GM23338 (cell line): ENCODE measurements around the gene KRTAP4-9. TPM values are rescaled to one million over a fixed set of nuclear protein-coding genes. Genes with fewer than 3 reads are reported as not detected.

Experiments
- ATAC-seq: fragments of 200-7000 bp; cut with Tn5 transposase; 3 replicates; pipeline ENCODE4 v1.9.1; 2020
- DNase-seq: peaks from one replicate; pipeline ENCODE4 v3.0.0-alpha.2; 2015; ENCODE audit warnings: low spot score
- H2AFZ ChIP-seq: fragments of 200-600 bp; sonication (generic); 2 replicates; pipeline ENCODE4 v1.8.0; 2016; ENCODE audit warnings: antibody characterized with exemption, mild to moderate bottlenecking, moderate library complexity
- H3F3A ChIP-seq: fragments of 200-600 bp; sonication (generic); replicated peaks from 2 replicates; pipeline ENCODE4 v1.8.0; 2017; ENCODE audit warnings: antibody characterized with exemption, mixed run types, low read depth
- H3K27ac ChIP-seq: fragments of 200-600 bp; sonication (generic); 2 replicates; pipeline ENCODE4 v1.6.1; 2016; ENCODE audit warnings: low read depth
- H3K27me3 ChIP-seq: fragments of 200-600 bp; sonication (generic); 2 replicates; pipeline ENCODE4 v1.8.0; 2016; ENCODE audit warnings: mild to moderate bottlenecking, mixed run types, moderate library complexity; ENCODE audit not compliant: insufficient read depth
- H3K36me3 ChIP-seq: fragments of 200-600 bp; sonication (generic); 2 replicates; pipeline ENCODE4 v1.8.0; 2016; ENCODE audit warnings: mild to moderate bottlenecking; ENCODE audit not compliant: insufficient read depth
- H3K4me1 ChIP-seq: fragments of 200-600 bp; sonication (generic); 2 replicates; pipeline ENCODE4 v1.8.0; 2016; ENCODE audit warnings: mild to moderate bottlenecking, moderate library complexity; ENCODE audit not compliant: insufficient read depth
- H3K4me2 ChIP-seq: fragments of 200-600 bp; sonication (generic); 2 replicates; pipeline ENCODE4 v1.7.1; 2017; ENCODE audit warnings: mixed run types
- H3K4me3 ChIP-seq: fragments of 200-600 bp; sonication (generic); 2 replicates; pipeline ENCODE4 v1.6.1; 2016; ENCODE audit warnings: mixed run types
- H3K79me2 ChIP-seq: fragments of 200-600 bp; sonication (generic); replicated peaks from 2 replicates; pipeline ENCODE4 v1.8.0; 2017; ENCODE audit warnings: mild to moderate bottlenecking; ENCODE audit not compliant: insufficient read depth
- H3K9me2 ChIP-seq: fragments of 200-600 bp; sonication (generic); 2 replicates; pipeline ENCODE4 v1.8.0; 2017; ENCODE audit not compliant: insufficient read depth
- H4K20me1 ChIP-seq: fragments of 200-600 bp; sonication (generic); replicated peaks from 2 replicates; pipeline ENCODE4 v1.8.0; 2017; ENCODE audit warnings: mild to moderate bottlenecking; ENCODE audit not compliant: insufficient read depth
- H3K27ac Mint-ChIP-seq: 2 replicates; pipeline ENCODE4 v1.8.0; 2020; ENCODE audit warnings: inconsistent platforms, mild to moderate bottlenecking, moderate library complexity, mixed read lengths
- H3K27me3 Mint-ChIP-seq: 3 replicates; pipeline ENCODE4 v1.8.0; 2022; ENCODE audit warnings: low read depth, mild to moderate bottlenecking, moderate library complexity, mixed read lengths, inconsistent platforms; ENCODE audit not compliant: insufficient read depth, poor library complexity
- H3K36me3 Mint-ChIP-seq: 3 replicates; pipeline ENCODE4 v1.8.0; 2021; ENCODE audit warnings: low read depth, mild to moderate bottlenecking, inconsistent platforms, moderate library complexity, mixed read lengths
- H3K4me1 Mint-ChIP-seq: 3 replicates; pipeline ENCODE4 v1.8.0; 2020; ENCODE audit warnings: mild to moderate bottlenecking, inconsistent platforms, mixed read lengths
- H3K4me3 Mint-ChIP-seq: 3 replicates; pipeline ENCODE4 v1.8.0; 2021; ENCODE audit warnings: moderate library complexity, mild to moderate bottlenecking, inconsistent platforms, mixed read lengths
- H3K9me3 Mint-ChIP-seq: 3 replicates; pipeline ENCODE4 v1.8.0; 2020; ENCODE audit warnings: moderate library complexity, mild to moderate bottlenecking, inconsistent platforms, mixed read lengths
- CREB1 ChIP-seq: fragments of 250-450 bp; sonication (Bioruptor Pico); IDR thresholded peaks from 2 replicates; pipeline ENCODE4 v1.5.0; 2020; ENCODE audit warnings: low read depth, mild to moderate bottlenecking, moderate library complexity
- ETS1 ChIP-seq: IDR thresholded peaks from 2 replicates; pipeline ENCODE4 v1.6.1; 2016; ENCODE audit warnings: antibody characterized with exemption
- EZH2 ChIP-seq: fragments of 200-600 bp; sonication (generic); IDR thresholded peaks from one replicate; pipeline ENCODE4 v1.8.0; 2017; ENCODE audit warnings: antibody characterized with exemption, mild to moderate bottlenecking, low read depth; ENCODE audit not compliant: unreplicated experiment
- EZH2phosphoT487 ChIP-seq: fragments of 200-600 bp; sonication (generic); IDR thresholded peaks from one replicate; pipeline ENCODE4 v1.8.1; 2018; ENCODE audit warnings: antibody characterized with exemption; ENCODE audit not compliant: unreplicated experiment
- NANOG ChIP-seq: IDR thresholded peaks from 2 replicates; pipeline ENCODE4 v1.6.1; 2016; ENCODE audit warnings: antibody characterized with exemption, borderline replicate concordance
- POLR2AphosphoS5 ChIP-seq: IDR thresholded peaks from 2 replicates; pipeline ENCODE4 v1.6.1; 2016; ENCODE audit warnings: antibody characterized with exemption, low read depth
- REST ChIP-seq: IDR thresholded peaks from one replicate; pipeline ENCODE4 v1.6.1; 2018; ENCODE audit warnings: antibody characterized with exemption; ENCODE audit not compliant: unreplicated experiment
- ZNF114 ChIP-seq: fragments of 250-450 bp; sonication (Bioruptor Pico); IDR thresholded peaks from 2 replicates; pipeline ENCODE4 v1.5.0; 2020; ENCODE audit warnings: mild to moderate bottlenecking, moderate library complexity
- ZNF331 ChIP-seq: fragments of 250-450 bp; sonication (Bioruptor Pico); IDR thresholded peaks from 2 replicates; pipeline ENCODE4 v1.5.0; 2020; ENCODE audit warnings: low read depth, mild to moderate bottlenecking, moderate library complexity
- polyA plus RNA-seq: library from polyadenylated mRNA; unstranded; fragments of >200 nt; fragmentation: Nextera tagmentation; extraction: Ambion mirVana; gene quantifications from 2 replicates; pipeline ENCODE4 v1.2.1, GENCODE V29; 2016
- total RNA-seq: library from RNA; depleted of rRNA; stranded (reverse); fragments of >200 nt; shearing (Covaris generic); gene quantifications from 2 replicates; pipeline ENCODE4 v1.2.3, GENCODE V29; 2014

Gene KRTAP4-9
- total and polyA plus RNA-seq, 2 experiments from 2014 or later, result not detected

- H3F3A ChIP-seq, result no peaks in the 10 kb centered on the region
- no peak for DNase-seq
- H3K4me3 ChIP-seq, result no peak overlapping the region
- no peak overlapping the region for H3K4me3 Mint-ChIP-seq
- no peak overlapping the region for H3K4me2 ChIP-seq
- TF ChIP-seq NANOG (no peak), ZNF114 (CRISPR knock-in tag) (no peak), EZH2phosphoT487 (no peak), REST (no peak), ETS1 (no peak), ZNF331 (CRISPR knock-in tag) (no peak)
- H2AFZ ChIP-seq, result no peak overlapping the region
- H3K9me2 ChIP-seq, result no peaks in the 10 kb centered on the region
- H3K79me2 ChIP-seq, result no peaks in the 10 kb centered on the region
- H3K4me1 ChIP-seq, result no peaks in the 10 kb centered on the region
- no peak for ATAC-seq
- H3K27me3 ChIP-seq, result no peaks in the 10 kb centered on the region
- no peaks in the 10 kb centered on the region; the same call in 1 of the 2 replicates for H3K36me3 ChIP-seq
- no peaks in the 10 kb centered on the region for H4K20me1 ChIP-seq
- H3K4me1 Mint-ChIP-seq, result peaks cover 5% of the 10 kb centered on the region
- H3K27ac Mint-ChIP-seq, result no peak overlapping the region
- no peaks in the 10 kb centered on the region for H3K36me3 Mint-ChIP-seq
- H3K9me3 Mint-ChIP-seq, result no peaks in the 10 kb centered on the region; the same call in 2 of the 3 replicates
- no peak overlapping the region for H3K27ac ChIP-seq
- H3K27me3 Mint-ChIP-seq, result peaks cover 5% of the 10 kb centered on the region
Measured at GRCh38 chr17:41126412-41126811, 21.2 kb downstream of the KRTAP4-9 start.

- Histone ChIP-seq H3K36me3 (no peaks in the 10 kb centered on the region), H3K9me2 (no peaks in the 10 kb centered on the region), H3K4me3 (no peak overlapping the region), H4K20me1 (no peaks in the 10 kb centered on the region), H3K27ac (no peak overlapping the region), H3K79me2 (no peaks in the 10 kb centered on the region), H2AFZ (no peak overlapping the region), H3F3A (no peaks in the 10 kb centered on the region), H3K4me2 (no peak overlapping the region), H3K27me3 (no peaks in the 10 kb centered on the region), H3K4me1 (no peaks in the 10 kb centered on the region)
- H3K27ac Mint-ChIP-seq, result no peak overlapping the region
- no peak for DNase-seq
- no peak overlapping the region for H3K4me3 Mint-ChIP-seq
- H3K9me3 Mint-ChIP-seq, result no peaks in the 10 kb centered on the region; the same call in 2 of the 3 replicates
- no peaks in the 10 kb centered on the region for H3K36me3 Mint-ChIP-seq
- peaks cover 5% of the 10 kb centered on the region for H3K4me1 Mint-ChIP-seq
- no peaks in the 10 kb centered on the region for H3K27me3 Mint-ChIP-seq
- ATAC-seq, result no peak
- TF ChIP-seq CREB1 (CRISPR knock-in tag) (no peak), ZNF114 (CRISPR knock-in tag) (no peak), REST (no peak), EZH2phosphoT487 (no peak), EZH2 (no peak), POLR2AphosphoS5 (no peak), NANOG (no peak), ZNF331 (CRISPR knock-in tag) (no peak)
Measured at GRCh38 chr17:41127371-41127770, 22.2 kb downstream of the KRTAP4-9 start.
